SJSA1 (cell line): ENCODE results near the gene SNX5. TPM values are rescaled to one million over a fixed set of nuclear protein-coding genes. Genes with fewer than 3 reads are reported as not detected.
"Not testable (repeated sequence)": the region's sequence is repeated elsewhere in the genome, so short reads cannot be mapped to it uniquely, and the experiment has no call there.

Experiments used
- DNase-seq, 2 experiments: peaks; one replicate each; pipeline ENCODE4 v3.0.0-alpha.2; 2015 to 2020; ENCODE audit warnings: low spot score in 2 of 2, low read depth in 1 of 2
- H3K27ac ChIP-seq: fragments of 250-450 bp; sonication (Bioruptor Pico); 2 replicates; pipeline ENCODE4 v1.5.1; 2020; ENCODE audit warnings: mild to moderate bottlenecking, moderate library complexity
- H3K27me3 ChIP-seq: fragments of 250-450 bp; sonication (Bioruptor Pico); replicated peaks from 2 replicates; pipeline ENCODE4 v1.5.1; 2020; ENCODE audit warnings: mild to moderate bottlenecking, moderate library complexity
- H3K36me3 ChIP-seq: fragments of 250-450 bp; sonication (Bioruptor Pico); 2 replicates; pipeline ENCODE4 v1.5.1; 2020; ENCODE audit warnings: mild to moderate bottlenecking
- H3K4me1 ChIP-seq: fragments of 250-450 bp; sonication (Bioruptor Pico); replicated peaks from 2 replicates; pipeline ENCODE4 v1.6.1; 2021; ENCODE audit warnings: mild to moderate bottlenecking
- H3K4me3 ChIP-seq: fragments of 250-450 bp; sonication (Bioruptor Pico); 2 replicates; pipeline ENCODE4 v1.5.1; 2020; ENCODE audit warnings: mild to moderate bottlenecking
- H3K9me3 ChIP-seq: fragments of 250-450 bp; sonication (Bioruptor Pico); replicated peaks from 2 replicates; pipeline ENCODE4 v1.5.1; 2020; ENCODE audit warnings: mild to moderate bottlenecking
- total RNA-seq: library from RNA; depleted of rRNA; stranded (reverse); fragments of >200 nt; shearing (Covaris generic); gene quantifications from 2 replicates; pipeline ENCODE4 v1.2.3, GENCODE V29; 2014

SNX5 gene
- total RNA-seq, 1 experiment from 2014 or later = 129 TPM

DNA sequence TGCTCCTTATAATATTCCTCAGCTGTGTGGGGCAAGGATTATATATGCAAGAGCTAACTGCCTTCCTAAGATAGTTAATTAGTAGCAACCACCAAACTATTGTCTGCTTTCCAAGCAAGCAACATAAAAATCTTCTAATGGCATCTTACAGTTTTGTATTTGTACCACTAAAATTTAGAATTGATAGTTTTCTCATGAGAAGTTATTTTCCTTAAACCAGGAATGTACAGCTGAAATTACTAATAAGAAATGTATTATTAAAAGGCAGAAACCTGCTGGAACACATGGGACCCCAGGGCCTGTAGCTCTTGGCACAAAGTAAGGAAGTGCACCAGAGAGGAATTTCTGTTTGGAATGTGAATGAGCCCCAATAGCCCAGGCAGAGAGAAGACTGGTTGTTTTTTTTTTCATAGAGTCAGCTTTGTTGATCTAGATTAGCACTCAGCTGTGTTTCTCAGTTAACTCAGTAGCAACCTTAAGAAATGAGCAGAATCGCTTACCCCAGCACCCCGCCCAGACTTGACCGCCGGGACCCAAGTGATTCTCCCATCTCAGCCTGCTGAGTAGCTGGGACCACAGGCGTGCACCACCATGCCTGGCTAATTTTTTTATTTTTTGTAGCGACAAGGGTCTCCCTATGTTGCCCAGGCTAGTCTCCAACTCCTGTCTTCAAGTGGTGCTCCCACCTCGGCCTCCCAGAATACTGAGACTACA is 2.9 kb upstream of the SNX5 start:
- Histone ChIP-seq H3K27ac (peak overlapping the region; percentile 7; the same call in 1 of the 2 replicates), H3K4me1 (peaks cover 20% of the 10 kb centered on the region), H3K27me3 (no peaks in the 10 kb centered on the region), H3K9me3 (no peaks in the 10 kb centered on the region), H3K36me3 (peaks cover 54% of the 10 kb centered on the region), H3K4me3 (peak overlapping the region; percentile 75)
- peak in 1 of 2 experiments; percentile 31 for DNase-seq

DNA sequence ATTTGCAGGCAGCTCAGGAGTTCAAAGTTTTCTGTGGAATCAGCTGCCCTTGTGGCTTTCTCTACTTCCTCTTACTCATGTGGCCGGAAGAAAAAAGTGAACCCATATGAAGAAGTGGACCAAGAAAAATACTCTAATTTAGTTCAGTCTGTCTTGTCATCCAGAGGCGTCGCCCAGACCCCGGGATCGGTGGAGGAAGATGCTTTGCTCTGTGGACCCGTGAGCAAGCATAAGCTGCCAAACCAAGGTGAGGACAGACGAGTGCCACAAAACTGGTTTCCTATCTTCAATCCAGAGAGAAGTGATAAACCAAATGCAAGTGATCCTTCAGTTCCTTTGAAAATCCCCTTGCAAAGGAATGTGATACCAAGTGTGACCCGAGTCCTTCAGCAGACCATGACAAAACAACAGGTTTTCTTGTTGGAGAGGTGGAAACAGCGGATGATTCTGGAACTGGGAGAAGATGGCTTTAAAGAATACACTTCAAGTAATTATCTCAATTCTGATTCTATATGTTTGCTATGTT is 1.4 kb upstream of the SNX5 start:
- DNase-seq = peak; percentile 48 to 67
- Histone ChIP-seq H3K36me3 (peaks cover 53% of the 10 kb centered on the region), H3K27me3 (no peaks in the 10 kb centered on the region), H3K9me3 (no peaks in the 10 kb centered on the region), H3K27ac (peak overlapping the region; percentile 97), H3K4me1 (peaks cover 34% of the 10 kb centered on the region), H3K4me3 (peak overlapping the region; percentile 75)

DNA sequence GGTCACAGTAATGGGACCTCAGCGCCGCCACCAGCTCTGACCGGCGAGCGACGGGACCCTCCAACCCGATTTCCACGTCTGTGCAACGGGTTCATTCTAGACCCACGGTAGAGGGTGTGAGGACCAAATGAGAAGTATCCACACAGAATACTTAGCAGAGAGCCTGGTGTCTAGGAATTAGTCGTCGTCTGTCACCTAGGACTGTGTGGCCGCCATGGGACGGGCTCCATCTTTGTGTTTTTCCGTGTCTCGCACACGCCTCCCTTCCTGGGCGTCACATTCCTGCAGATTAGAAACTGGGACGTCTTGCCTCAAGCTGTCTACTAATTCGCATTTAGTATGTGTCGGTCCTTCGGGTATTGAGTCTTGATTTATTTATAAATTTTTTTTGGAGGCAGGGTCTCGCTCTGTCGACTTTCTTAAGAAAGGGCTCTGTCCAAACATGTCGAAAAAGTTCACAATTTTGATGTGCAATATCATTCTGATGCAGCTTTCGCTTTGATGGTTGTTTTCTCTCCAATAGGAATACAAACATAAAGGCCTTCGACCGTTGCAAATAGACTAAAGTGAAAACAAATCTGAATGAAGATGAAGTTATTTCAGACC is 787 bp upstream of the SNX5 start:
- Histone ChIP-seq H3K27me3 (no peaks in the 10 kb centered on the region), H3K4me3 (peak overlapping the region; percentile 75), H3K27ac (peak overlapping the region; percentile 97), H3K4me1 (peaks cover 39% of the 10 kb centered on the region), H3K36me3 (peaks cover 53% of the 10 kb centered on the region), H3K9me3 (no peaks in the 10 kb centered on the region)
- peak in 1 of 2 experiments; percentile 45 for DNase-seq

DNA sequence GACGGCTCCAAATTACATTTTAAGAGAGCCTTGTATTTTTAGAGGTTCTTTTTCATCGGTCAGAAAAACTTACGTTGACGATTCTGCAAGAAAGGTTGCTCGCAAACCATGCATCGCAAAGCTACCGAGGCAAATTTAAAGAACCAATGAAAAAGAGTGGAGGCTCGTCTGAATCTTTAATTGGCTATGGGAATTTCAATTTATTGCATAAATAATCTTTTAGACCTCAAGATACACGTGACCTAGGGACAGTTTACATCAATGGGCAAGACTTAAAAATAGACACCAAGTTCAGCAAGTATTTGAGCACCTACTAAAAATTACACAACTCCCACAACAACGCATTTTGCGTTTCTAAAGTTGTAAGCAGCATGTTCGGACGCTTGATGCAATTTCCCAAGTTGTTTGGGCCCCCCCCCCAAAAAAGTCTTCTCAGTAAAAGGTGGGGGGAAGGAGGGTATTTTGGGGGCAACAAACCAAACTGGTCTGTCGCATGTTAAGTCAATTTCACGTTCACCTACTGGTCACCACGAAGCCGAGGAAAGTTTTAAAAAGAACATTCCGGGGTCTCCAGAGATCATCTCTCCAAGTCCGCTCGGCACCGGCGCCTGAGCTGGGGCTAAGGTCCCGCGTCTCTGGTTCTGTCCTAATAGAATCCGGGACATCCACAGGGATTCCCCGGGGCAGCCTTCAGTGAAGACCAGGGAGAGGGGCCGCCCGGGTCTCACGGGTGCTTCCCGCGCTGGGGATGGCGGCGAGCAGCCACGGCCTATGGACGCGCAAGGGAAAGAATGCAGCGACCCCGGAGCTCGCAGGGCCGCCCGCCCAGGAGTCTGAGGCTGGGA is 851 bp downstream of the SNX5 start:
- H3K36me3 ChIP-seq = peaks cover 66% of the 10 kb centered on the region
- H3K27ac ChIP-seq = peak overlapping the region; percentile 97
- H3K4me3 ChIP-seq = peak overlapping the region; percentile 75
- no peaks in the 10 kb centered on the region for H3K27me3 ChIP-seq
- peak; percentile 46 to 56 for DNase-seq
- peaks cover 43% of the 10 kb centered on the region for H3K4me1 ChIP-seq
- no peaks in the 10 kb centered on the region for H3K9me3 ChIP-seq

GRCh38 chr20:17966432-17967310 is 1.9 kb downstream of the SNX5 start:
- Histone ChIP-seq H3K27ac (peak overlapping the region; percentile 97), H3K36me3 (peaks cover 71% of the 10 kb centered on the region), H3K4me3 (peak overlapping the region; percentile 75), H3K9me3 (no peaks in the 10 kb centered on the region), H3K27me3 (no peaks in the 10 kb centered on the region), H3K4me1 (peaks cover 39% of the 10 kb centered on the region)
- peak in 1 of 2 experiments; percentile 38 for DNase-seq

GRCh38 chr20:17965042-17965697 is 3.4 kb downstream of the SNX5 start:
- no peak for DNase-seq
- H3K9me3 ChIP-seq = no peaks in the 10 kb centered on the region
- H3K4me3 ChIP-seq = no peak overlapping the region
- H3K27me3 ChIP-seq = no peaks in the 10 kb centered on the region
- H3K36me3 ChIP-seq = peaks cover 73% of the 10 kb centered on the region
- peaks cover 41% of the 10 kb centered on the region for H3K4me1 ChIP-seq
- no peak overlapping the region for H3K27ac ChIP-seq

DNA sequence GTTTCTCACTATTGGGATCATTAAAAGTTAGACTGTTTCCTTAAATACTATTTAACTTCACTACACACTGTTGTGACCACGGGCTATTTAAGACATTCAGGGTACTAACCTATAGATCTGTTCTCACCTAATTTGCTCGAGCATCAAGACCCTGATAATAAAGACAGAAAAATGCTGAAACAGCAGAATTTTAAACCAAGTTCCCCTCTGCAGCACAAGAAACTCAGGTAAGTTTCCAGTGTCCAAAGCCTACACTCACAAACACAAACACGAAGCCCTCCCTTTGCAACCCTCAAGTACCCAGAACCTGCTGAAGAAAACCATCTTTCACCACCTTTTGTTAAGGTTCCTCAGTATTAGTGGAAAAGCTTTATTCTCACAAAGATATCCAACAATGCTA is 4.0 kb downstream of the SNX5 start:
- no peak overlapping the region for H3K27ac ChIP-seq
- H3K4me1 ChIP-seq = peaks cover 47% of the 10 kb centered on the region
- H3K4me3 ChIP-seq = no peak overlapping the region
- H3K36me3 ChIP-seq = peaks cover 75% of the 10 kb centered on the region
- no peaks in the 10 kb centered on the region for H3K9me3 ChIP-seq
- H3K27me3 ChIP-seq = no peaks in the 10 kb centered on the region
- DNase-seq = no peak

DNA sequence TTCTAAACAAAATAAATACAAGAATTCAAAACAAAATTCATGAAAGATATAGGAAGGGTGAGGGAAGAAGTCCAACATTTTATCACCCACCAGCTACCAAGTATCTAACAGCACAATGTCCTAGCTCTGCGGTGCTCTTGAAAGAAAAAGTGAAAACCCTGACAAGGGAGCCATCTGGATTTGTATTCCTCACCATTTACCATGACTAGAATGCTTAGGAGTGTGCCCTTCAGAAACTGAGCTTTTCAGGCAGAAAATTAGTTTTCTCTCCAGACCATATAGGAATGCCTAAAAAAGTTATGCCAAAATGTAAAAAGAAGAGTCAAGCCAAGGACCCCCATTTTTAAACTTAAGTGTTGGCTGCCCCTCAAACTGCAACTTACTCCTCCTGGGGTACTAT is 4.5 kb downstream of the SNX5 start:
- Histone ChIP-seq H3K9me3 (no peaks in the 10 kb centered on the region), H3K27me3 (no peaks in the 10 kb centered on the region), H3K4me3 (no peak overlapping the region), H3K36me3 (peaks cover 75% of the 10 kb centered on the region), H3K4me1 (peaks cover 52% of the 10 kb centered on the region), H3K27ac (no peak overlapping the region)
- no peak for DNase-seq

GRCh38 chr20:17963114-17963897 is 5.3 kb downstream of the SNX5 start:
- H3K27me3 ChIP-seq = no peaks in the 10 kb centered on the region
- H3K36me3 ChIP-seq = peaks cover 72% of the 10 kb centered on the region
- H3K9me3 ChIP-seq = no peaks in the 10 kb centered on the region
- H3K4me1 ChIP-seq = peaks cover 60% of the 10 kb centered on the region
- no peak overlapping the region for H3K27ac ChIP-seq
- DNase-seq = no peak
- no peak overlapping the region for H3K4me3 ChIP-seq

DNA sequence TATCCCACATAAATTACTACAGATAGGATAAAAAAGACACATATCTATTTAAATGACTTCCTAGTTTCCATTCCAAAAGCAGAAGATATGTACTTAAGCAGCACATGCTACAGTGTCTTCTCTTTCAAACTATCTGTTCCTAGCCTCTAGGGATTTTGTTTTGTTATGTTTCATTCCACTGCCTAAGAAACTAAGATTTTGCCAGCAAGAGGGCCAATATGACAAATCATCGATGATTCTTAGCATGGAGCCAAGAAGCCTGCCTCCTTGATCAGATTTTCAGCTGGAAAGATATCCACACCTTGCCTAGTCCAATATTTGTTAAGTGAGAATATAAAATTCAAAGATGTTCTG is 7.0 kb downstream of the SNX5 start:
- Histone ChIP-seq H3K4me1 (peaks cover 71% of the 10 kb centered on the region), H3K4me3 (no peak overlapping the region), H3K9me3 (no peaks in the 10 kb centered on the region), H3K27ac (no peak overlapping the region), H3K36me3 (peaks cover 60% of the 10 kb centered on the region), H3K27me3 (no peaks in the 10 kb centered on the region)
- DNase-seq = no peak

DNA sequence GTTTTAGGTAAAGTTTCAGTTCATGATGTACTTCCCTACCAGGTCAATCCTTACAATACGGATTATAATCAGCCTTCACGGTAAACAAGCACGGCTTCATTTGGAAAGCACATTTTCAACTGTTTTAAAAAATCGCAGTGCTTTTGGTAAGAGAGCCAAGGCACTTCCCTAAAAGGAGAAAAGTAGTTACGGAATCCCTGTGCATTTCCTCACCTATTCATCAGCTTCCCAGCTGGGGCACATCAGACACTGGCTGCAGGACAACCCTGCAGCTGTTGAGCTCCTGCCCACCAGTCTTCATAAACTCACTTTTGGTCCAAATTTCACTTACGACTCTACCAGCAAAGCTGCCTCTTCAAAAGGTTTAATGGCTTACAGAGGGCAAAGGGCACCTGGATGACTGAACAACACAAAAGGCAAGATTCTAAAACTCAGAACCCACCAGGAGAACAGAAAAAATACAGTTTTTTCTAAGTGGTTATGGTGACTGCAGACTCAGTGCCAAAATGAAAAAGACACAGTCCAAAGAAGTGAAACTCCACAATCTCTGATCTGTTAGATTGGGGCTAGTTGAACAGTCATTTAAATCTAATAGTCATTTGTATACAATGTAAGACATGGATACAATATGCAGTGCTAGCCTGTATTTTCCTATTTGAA is 7.5 kb downstream of the SNX5 start:
- Histone ChIP-seq H3K9me3 (no peaks in the 10 kb centered on the region), H3K4me1 (peaks cover 66% of the 10 kb centered on the region), H3K27me3 (no peaks in the 10 kb centered on the region), H3K36me3 (peaks cover 61% of the 10 kb centered on the region), H3K27ac (no peak overlapping the region), H3K4me3 (no peak overlapping the region)
- DNase-seq = no peak

DNA sequence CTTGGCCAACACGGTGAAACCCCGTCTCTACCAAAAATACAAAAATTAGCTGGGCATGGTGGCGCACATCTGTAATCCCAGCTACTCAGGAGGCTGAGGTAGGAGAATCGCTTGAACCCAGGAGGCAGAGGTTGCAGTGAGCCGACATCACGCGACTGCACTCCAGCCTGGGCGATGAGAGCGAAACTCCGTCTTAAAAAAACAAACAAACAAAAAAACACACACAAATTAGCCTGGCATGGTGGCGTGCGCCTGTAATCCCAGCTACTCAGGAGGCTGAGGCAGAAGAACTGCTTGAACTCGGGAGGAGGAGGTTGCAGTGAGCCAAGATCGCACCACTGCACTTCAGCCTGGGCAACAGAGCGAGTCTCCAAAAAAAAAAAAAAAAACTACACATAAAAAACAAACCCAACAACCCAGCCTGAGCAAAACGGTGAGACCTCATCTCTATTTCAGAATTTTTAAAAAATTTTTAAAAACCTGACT is 8.2 kb downstream of the SNX5 start:
- DNase-seq, H3K27me3 ChIP-seq, H3K9me3 ChIP-seq, H3K4me3 ChIP-seq, H3K27ac ChIP-seq: not testable (repeated sequence)
- peaks cover 61% of the 10 kb centered on the region for H3K4me1 ChIP-seq
- H3K36me3 ChIP-seq = peaks cover 63% of the 10 kb centered on the region
